ENCODE results near the gene TMEM187.

Gene TMEM187

DNA sequence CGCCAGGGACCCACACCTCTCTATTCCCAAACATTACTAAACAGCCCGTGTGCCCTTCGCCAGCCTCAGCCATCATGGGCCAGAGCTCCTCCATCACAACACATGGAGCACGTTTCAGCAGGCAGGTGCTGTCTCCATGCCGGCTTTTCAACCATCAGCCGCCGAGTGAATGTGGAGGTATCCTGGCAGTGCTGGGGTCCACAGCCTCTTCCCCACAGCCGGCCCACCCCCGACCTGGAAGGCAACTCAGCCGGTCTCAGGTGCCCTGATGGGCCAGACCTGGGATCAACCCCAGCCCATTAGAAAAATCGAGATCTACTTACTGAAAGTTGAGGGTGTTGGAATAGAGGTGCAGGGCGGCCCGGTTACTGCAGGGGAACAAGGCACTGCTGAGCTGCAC is 40.8 kb upstream of the TMEM187 start:
- H3K9me3 ChIP-seq (ENCODE audit: low read depth, low read length) = no peaks in the 10 kb centered on the region
- H3K27ac ChIP-seq = no peak overlapping the region
- no peak overlapping the region for H3K9ac ChIP-seq (ENCODE audit: insufficient read length)
- H3K4me3 ChIP-seq = no peak overlapping the region
- DNase-seq (ENCODE audit: low read depth, low spot score) = no peak
- peaks cover 5% of the 10 kb centered on the region; the same call in 1 of the 2 replicates for H3K36me3 ChIP-seq (ENCODE audit: insufficient read depth, low read length)
- no peak for TF ChIP-seq EZH2 (IDR thresholded peaks at IDR 0.05)
- TF ChIP-seq POLR2AphosphoS5 (IDR thresholded peaks at IDR 0.05; ENCODE audit: borderline replicate concordance, low read depth, low read length) = no peak
- TF ChIP-seq FOXP2 (optimal IDR thresholded peaks at IDR 0.05; ENCODE audit: control extremely low read depth, extremely low read length, insufficient read depth) = no peak

- Histone ChIP-seq H3K4me3 (no peak overlapping the region), H3K36me3 (ENCODE audit: insufficient read depth, low read length) (peaks cover 5% of the 10 kb centered on the region; the same call in 1 of the 2 replicates), H3K27ac (no peak overlapping the region), H3K9ac (ENCODE audit: insufficient read length) (no peak overlapping the region), H3K9me3 (ENCODE audit: low read depth, low read length) (no peaks in the 10 kb centered on the region)
- no peak for TF ChIP-seq POLR2AphosphoS5 (IDR thresholded peaks at IDR 0.05; ENCODE audit: borderline replicate concordance, low read depth, low read length)
- DNase-seq (ENCODE audit: low read depth, low spot score) = no peak
Measured at GRCh38 chrX:153932220-153932915, 40.2 kb upstream of the TMEM187 start.

DNA sequence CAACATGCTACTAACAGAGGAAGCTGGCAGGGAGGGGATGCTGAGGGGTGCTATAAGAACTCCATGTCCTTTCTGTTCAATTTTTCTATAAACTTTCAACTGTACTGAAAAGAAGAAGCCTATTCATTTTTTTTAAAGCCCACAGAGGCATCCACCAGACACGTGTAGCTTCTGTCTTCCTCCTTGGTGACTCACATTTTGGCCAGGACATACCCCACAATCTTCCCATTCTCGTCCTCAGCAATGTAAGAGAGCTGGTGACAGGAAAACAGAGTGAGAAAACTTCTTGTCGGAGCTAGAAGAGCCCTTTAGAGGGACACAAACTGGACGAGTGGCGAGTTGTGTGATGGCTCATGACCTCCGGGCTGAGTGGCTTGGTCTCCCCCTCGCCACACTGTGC is 38.8 kb upstream of the TMEM187 start:
- Histone ChIP-seq H3K9ac (ENCODE audit: insufficient read length) (peak overlapping the region; percentile 68), H3K9me3 (ENCODE audit: low read depth, low read length) (no peaks in the 10 kb centered on the region), H3K27ac (no peak overlapping the region), H3K36me3 (ENCODE audit: insufficient read depth, low read length) (peaks cover 5% of the 10 kb centered on the region; the same call in 1 of the 2 replicates), H3K4me3 (peak overlapping the region; percentile 76)
- no peak for TF ChIP-seq EZH2 (IDR thresholded peaks at IDR 0.05)
- no peak for TF ChIP-seq FOXP2 (optimal IDR thresholded peaks at IDR 0.05; ENCODE audit: control extremely low read depth, extremely low read length, insufficient read depth)
- no peak for TF ChIP-seq POLR2AphosphoS5 (IDR thresholded peaks at IDR 0.05; ENCODE audit: borderline replicate concordance, low read depth, low read length)
- no peak for DNase-seq (ENCODE audit: low read depth, low spot score)

GRCh38 chrX:153934148-153934761 is 38.3 kb upstream of the TMEM187 start:
- peak overlapping the region; percentile 76 for H3K4me3 ChIP-seq
- H3K27ac ChIP-seq = peak overlapping the region; percentile 50
- TF ChIP-seq FOXP2 (optimal IDR thresholded peaks at IDR 0.05; ENCODE audit: control extremely low read depth, extremely low read length, insufficient read depth) (no peak), POLR2AphosphoS5 (IDR thresholded peaks at IDR 0.05; ENCODE audit: borderline replicate concordance, low read depth, low read length) (no peak), EZH2 (IDR thresholded peaks at IDR 0.05) (no peak)
- peaks cover 5% of the 10 kb centered on the region; the same call in 1 of the 2 replicates for H3K36me3 ChIP-seq (ENCODE audit: insufficient read depth, low read length)
- H3K9ac ChIP-seq (ENCODE audit: insufficient read length) = peak overlapping the region; percentile 68
- DNase-seq (ENCODE audit: low read depth, low spot score) = no peak
- no peaks in the 10 kb centered on the region for H3K9me3 ChIP-seq (ENCODE audit: low read depth, low read length)

- Histone ChIP-seq H3K9me3 (ENCODE audit: low read depth, low read length) (no peaks in the 10 kb centered on the region), H3K9ac (ENCODE audit: insufficient read length) (peak within 1 kb of the TSS; percentile 68), H3K4me3 (peak within 1 kb of the TSS; percentile 76), H3K36me3 (ENCODE audit: insufficient read depth, low read length) (peaks cover 5% of the 10 kb centered on the region; the same call in 1 of the 2 replicates), H3K27ac (peak within 1 kb of the TSS; percentile 50)
- TF ChIP-seq FOXP2 (optimal IDR thresholded peaks at IDR 0.05; ENCODE audit: control extremely low read depth, extremely low read length, insufficient read depth) (no peak), POLR2AphosphoS5 (IDR thresholded peaks at IDR 0.05; ENCODE audit: borderline replicate concordance, low read depth, low read length) (peak; percentile 22; the same call in 1 of the 2 replicates)
- no peak for DNase-seq (ENCODE audit: low read depth, low spot score)
Measured at GRCh38 chrX:153934762-153935325, 37.7 kb upstream of the TMEM187 start, which contains the start of gene NAA10. Gene NAA10, minus strand, starts transcription at chrX:153935037. Its CDS starts 133 bp downstream, at chrX:153934904.

- Histone ChIP-seq H3K9me3 (ENCODE audit: low read depth, low read length) (no peaks in the 10 kb centered on the region), H3K27ac (no peak overlapping the region), H3K9ac (ENCODE audit: insufficient read length) (no peak overlapping the region), H3K36me3 (ENCODE audit: insufficient read depth, low read length) (peaks cover 5% of the 10 kb centered on the region; the same call in 1 of the 2 replicates), H3K4me3 (peak overlapping the region; percentile 60)
- DNase-seq (ENCODE audit: low read depth, low spot score) = no peak
- TF ChIP-seq FOXP2 (optimal IDR thresholded peaks at IDR 0.05; ENCODE audit: control extremely low read depth, extremely low read length, insufficient read depth) (no peak), EZH2 (IDR thresholded peaks at IDR 0.05) (no peak), POLR2AphosphoS5 (IDR thresholded peaks at IDR 0.05; ENCODE audit: borderline replicate concordance, low read depth, low read length) (no peak)
Measured at GRCh38 chrX:153935326-153935851, 37.2 kb upstream of the TMEM187 start.

GRCh38 chrX:153937056-153937455 is 35.5 kb upstream of the TMEM187 start:
- Histone ChIP-seq H3K9ac (ENCODE audit: insufficient read length) (no peak overlapping the region), H3K4me3 (no peak overlapping the region), H3K36me3 (ENCODE audit: insufficient read depth, low read length) (peaks cover under 1% of the 10 kb centered on the region; the same call in 1 of the 2 replicates), H3K27ac (no peak overlapping the region), H3K9me3 (ENCODE audit: low read depth, low read length) (no peaks in the 10 kb centered on the region)
- TF ChIP-seq POLR2AphosphoS5 (IDR thresholded peaks at IDR 0.05; ENCODE audit: borderline replicate concordance, low read depth, low read length) (no peak), EZH2 (IDR thresholded peaks at IDR 0.05) (no peak), FOXP2 (optimal IDR thresholded peaks at IDR 0.05; ENCODE audit: control extremely low read depth, extremely low read length, insufficient read depth) (no peak)
- no peak for DNase-seq (ENCODE audit: low read depth, low spot score)

DNA sequence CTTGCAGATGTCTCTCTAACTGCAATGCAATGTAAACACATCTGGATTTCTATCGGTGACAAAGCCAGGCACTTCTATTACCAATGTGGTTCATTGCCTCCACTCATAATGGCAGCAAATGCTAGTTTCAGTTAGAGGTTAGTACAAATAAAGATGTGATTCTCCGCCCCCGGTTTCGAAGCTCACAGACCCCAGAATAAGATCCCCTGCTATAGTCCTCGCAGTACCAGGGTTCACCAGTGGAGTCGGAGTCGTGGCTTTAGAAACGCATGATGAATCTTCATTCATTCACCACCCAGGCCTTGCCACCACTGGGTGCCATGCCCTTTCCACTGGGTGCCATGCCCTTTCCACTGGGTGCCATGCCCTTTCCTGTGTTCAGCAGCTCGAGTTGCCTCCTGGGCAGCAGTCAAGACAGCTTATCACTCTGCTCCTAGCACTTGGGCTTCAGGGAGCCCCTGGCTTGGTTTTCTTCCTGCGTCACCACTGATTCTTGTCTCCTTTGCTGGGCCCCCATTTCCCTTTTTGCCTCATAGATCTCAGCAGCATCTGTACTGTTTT is 34.2 kb upstream of the TMEM187 start:
- Histone ChIP-seq H3K9ac (ENCODE audit: insufficient read length) (no peak overlapping the region), H3K27ac (no peak overlapping the region), H3K36me3 (ENCODE audit: insufficient read depth, low read length) (no peaks in the 10 kb centered on the region), H3K9me3 (ENCODE audit: low read depth, low read length) (no peaks in the 10 kb centered on the region), H3K4me3 (no peak overlapping the region)
- no peak for TF ChIP-seq FOXP2 (optimal IDR thresholded peaks at IDR 0.05; ENCODE audit: control extremely low read depth, extremely low read length, insufficient read depth)
- no peak for TF ChIP-seq EZH2 (IDR thresholded peaks at IDR 0.05)
- TF ChIP-seq POLR2AphosphoS5 (IDR thresholded peaks at IDR 0.05; ENCODE audit: borderline replicate concordance, low read depth, low read length) = no peak
- no peak for DNase-seq (ENCODE audit: low read depth, low spot score)

All from SK-N-MC (cell line).